ENCODE measurements around the gene WWOX. TPM values are rescaled to one million over a fixed set of nuclear protein-coding genes. Genes with fewer than 3 reads are reported as not detected.

Gene WWOX
- total and polyA plus RNA-seq, 2 of the 4 experiments (the other 2 are of a cell fraction) = 2.7 to 5.4 TPM

DNA sequence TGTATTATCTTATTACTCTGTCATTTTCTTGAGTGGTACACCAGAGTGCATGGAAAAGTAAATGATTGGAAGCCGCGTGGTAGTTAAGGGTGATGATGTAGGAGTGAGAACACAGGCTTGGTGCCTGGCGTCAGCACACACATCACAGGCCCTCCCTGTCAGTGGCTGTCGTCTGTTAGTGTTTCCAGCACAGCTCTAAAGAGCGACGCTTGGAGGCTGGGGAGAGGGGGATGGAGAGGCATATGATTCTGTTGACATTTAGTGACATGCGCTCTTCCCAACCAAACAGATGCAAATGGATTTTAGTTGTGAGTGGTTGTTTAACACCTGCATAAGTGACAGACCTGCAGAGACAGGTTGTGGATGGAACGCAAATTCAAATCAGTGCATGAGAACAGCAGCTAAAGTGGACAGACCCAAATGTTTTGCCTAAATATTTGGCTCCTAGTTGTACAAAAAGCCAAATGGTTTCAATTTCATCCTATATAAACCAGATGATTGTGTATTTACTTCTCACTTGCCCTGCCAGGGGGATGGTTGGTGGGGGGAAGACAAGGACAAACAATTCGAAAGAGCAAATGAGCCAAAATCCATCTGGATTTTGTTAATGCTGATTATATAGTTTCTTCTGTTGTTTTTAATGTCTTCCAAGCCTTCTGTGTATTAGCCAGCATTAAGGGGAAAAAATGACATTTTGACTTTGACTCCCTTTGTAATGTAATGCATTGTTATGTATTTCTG, 222.3 kb downstream of the WWOX start:
- no CpG with 5 or more reads among the region's 9 CpGs for WGBS, 2 experiments (ENCODE audit: extremely low coverage in 2 of 2, insufficient read length in 1 of 2)

More for the DNA sequence above, 222.3 kb downstream of the WWOX start:
- no peak for ATAC-seq (ENCODE audit: low read depth)
- Histone ChIP-seq H3K9me3 (ENCODE audit: control insufficient read depth, insufficient read depth, low read length) (peaks cover 15% of the 10 kb centered on the region), H2AFZ (replicated peaks; ENCODE audit: low read length, poor library complexity) (no peak overlapping the region), H3K9ac (ENCODE audit: low read depth, low read length) (no peak overlapping the region), H3K14ac (replicated peaks; ENCODE audit: low read depth, low read length) (no peak overlapping the region), H3K79me1 (ENCODE audit: low read depth in 1 of 2, low read length in 2 of 2) (no peaks in the 10 kb centered on the region), H3K27ac (ENCODE audit: insufficient read depth, low read length) (no peak overlapping the region), H4K8ac (ENCODE audit: low read depth in 2 of 2, low read length in 2 of 2) (no peak overlapping the region), H3K56ac (ENCODE audit: extremely low read depth, insufficient read depth, low read length) (no peak overlapping the region), H3K23ac (ENCODE audit: low read depth, low read length) (no peak overlapping the region), H3K18ac (ENCODE audit: low read depth, low read length) (no peak overlapping the region), H3K4me3 (ENCODE audit: insufficient read depth, low read depth, low read length) (no peak overlapping the region), H4K20me1 (ENCODE audit: insufficient read depth, low read length) (no peaks in the 10 kb centered on the region), H3K27me3 (ENCODE audit: control insufficient read depth, insufficient read depth, low read length) (no peaks in the 10 kb centered on the region), H3K9me1 (ENCODE audit: insufficient read depth, low read length) (no peaks in the 10 kb centered on the region), H3K36me3 (ENCODE audit: control insufficient read depth, insufficient read depth, low read length) (no peaks in the 10 kb centered on the region), H3K4me2 (ENCODE audit: low read depth, low read length) (no peak overlapping the region), H3K4me1 (ENCODE audit: control insufficient read depth, insufficient read depth, low read length) (no peaks in the 10 kb centered on the region), H2BK20ac (ENCODE audit: low read depth, low read length) (no peak overlapping the region), H2BK15ac (ENCODE audit: low read depth, low read length) (no peak overlapping the region), H2AK5ac (ENCODE audit: low read depth, low read length) (no peak overlapping the region), H4K5ac (ENCODE audit: low read depth, low read length) (no peak overlapping the region), H2BK5ac (ENCODE audit: low read depth, low read length, poor library complexity, severe bottlenecking) (no peak overlapping the region), H3K4ac (ENCODE audit: low read depth, low read length) (no peak overlapping the region), H2AK9ac (replicated peaks; ENCODE audit: low read depth, low read length, poor library complexity) (no peak overlapping the region), H2BK120ac (ENCODE audit: low read depth, low read length) (no peak overlapping the region), H4K91ac (ENCODE audit: insufficient read depth, low read depth, low read length) (no peak overlapping the region)
- ChIA-PET CTCF (no interaction called here), POLR2A (ENCODE audit: unreplicated experiment) (no interaction called here)
- dilution Hi-C loops (cut with HindIII; ENCODE audit: low sequenced_read_pairs, unreplicated experiment) = no loop called here
- BruUV-seq (replicated peaks) = no TSS peak
- DNase-seq = no peak
- TF ChIP-seq RCOR1 (IDR thresholded peaks at IDR 0.05; ENCODE audit: insufficient replicate concordance, low read length) = no peak
- TF ChIP-seq, protein P1, sequence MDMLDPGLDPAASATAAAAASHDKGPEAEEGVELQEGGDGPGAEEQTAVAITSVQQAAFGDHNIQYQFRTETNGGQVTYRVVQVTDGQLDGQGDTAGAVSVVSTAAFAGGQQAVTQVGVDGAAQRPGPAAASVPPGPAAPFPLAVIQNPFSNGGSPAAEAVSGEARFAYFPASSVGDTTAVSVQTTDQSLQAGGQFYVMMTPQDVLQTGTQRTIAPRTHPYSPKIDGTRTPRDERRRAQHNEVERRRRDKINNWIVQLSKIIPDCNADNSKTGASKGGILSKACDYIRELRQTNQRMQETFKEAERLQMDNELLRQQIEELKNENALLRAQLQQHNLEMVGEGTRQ (IDR thresholded peaks at IDR 0.05; ENCODE audit: low read depth, low read length) = no peak
- TF ChIP-seq FOS (IDR thresholded peaks at IDR 0.05; ENCODE audit: low read depth, low read length) = no peak
- no peak for TF ChIP-seq CTCF (conservative IDR thresholded peaks at IDR 0.05; ENCODE audit: low read depth, low read length)
- no peak for TF ChIP-seq RAD21 (IDR thresholded peaks at IDR 0.05; ENCODE audit: low read length)
- no peak for TF ChIP-seq RFX5 (IDR thresholded peaks at IDR 0.05; ENCODE audit: low read depth, low read length)
- no peak for TF ChIP-seq NFE2L2 (IDR thresholded peaks at IDR 0.05; ENCODE audit: low read depth, low read length)
- TF ChIP-seq MAZ (IDR thresholded peaks at IDR 0.05; ENCODE audit: borderline replicate concordance, low read depth, low read length) = no peak
- no peak for TF ChIP-seq SMC3 (IDR thresholded peaks at IDR 0.05; ENCODE audit: low read depth, low read length)
- intact Hi-C loops (cut with micrococcal nuclease) = no loop called here
- in situ Hi-C loops (cut with MboI; ENCODE audit: low sequenced_read_pairs) = no loop called here
